Liver (tissue), 9 donors: ENCODE data around the gene PTPRC. TPM values are rescaled to one million over a fixed set of nuclear protein-coding genes. Genes with fewer than 3 reads are reported as not detected.

ENCODE experiments used
- DNase-seq: peaks from one replicate; pipeline ENCODE4 v3.0.0-alpha.2; 2017; ENCODE audit warnings: low spot score
- H3K27ac ChIP-seq, 2 donors: one replicate each; pipeline ENCODE4 v1.7.0; 2013; ENCODE audit warnings: inconsistent platforms in 2 of 2, low read length in 2 of 2, control low read depth in 1 of 2, low read depth in 1 of 2, mild to moderate bottlenecking in 1 of 2
- H3K27me3 ChIP-seq, 4 donors: one replicate each; pipeline versions ENCODE4 v1.6.1 to v1.7.0; 2013; ENCODE audit warnings: low read length in 3 of 4, inconsistent platforms in 1 of 4, mild to moderate bottlenecking in 1 of 4, moderate library complexity in 1 of 4; ENCODE audit not compliant: control insufficient read depth in 4 of 4, insufficient read depth in 4 of 4
- H3K36me3 ChIP-seq, 4 donors: one replicate each; pipeline versions ENCODE4 v1.6.1 to v1.7.0; 2013; ENCODE audit warnings: low read length in 3 of 4, mild to moderate bottlenecking in 3 of 4, low read depth in 1 of 4, moderate library complexity in 1 of 4; ENCODE audit not compliant: control insufficient read depth in 4 of 4, insufficient read depth in 3 of 4
- H3K4me1 ChIP-seq, 4 donors: one replicate each; pipeline versions ENCODE4 v1.6.1 to v1.7.0; 2013; ENCODE audit warnings: low read length in 3 of 4, mild to moderate bottlenecking in 3 of 4, moderate library complexity in 1 of 4; ENCODE audit not compliant: control insufficient read depth in 4 of 4, insufficient read depth in 4 of 4
- H3K4me3 ChIP-seq, 3 donors: one replicate each; pipeline versions ENCODE4 v1.6.1 to v1.7.0; 2013; ENCODE audit warnings: low read length in 3 of 3, control low read depth in 1 of 3, low read depth in 1 of 3, mild to moderate bottlenecking in 1 of 3
- H3K9ac ChIP-seq, 2 donors: one replicate each; pipeline ENCODE4 v1.7.0; 2013; ENCODE audit warnings: low read length in 2 of 2, mild to moderate bottlenecking in 2 of 2, moderate library complexity in 2 of 2, control low read depth in 1 of 2, low read depth in 1 of 2
- H3K9me3 ChIP-seq, 4 donors: one replicate each; pipeline versions ENCODE4 v1.6.1 to v1.7.0; 2013; ENCODE audit warnings: low read length in 3 of 4; ENCODE audit not compliant: control insufficient read depth in 4 of 4
- ATF3 ChIP-seq: IDR thresholded peaks from 2 replicates; pipeline ENCODE4 v1.6.1; 2016; ENCODE audit warnings: antibody characterized with exemption
- CTCF ChIP-seq: fragments of 150-350 bp; IDR thresholded peaks from 2 replicates; pipeline ENCODE4 v1.5.1; 2017; ENCODE audit warnings: improper control_type of control experiment, low read depth, low read length; ENCODE audit not compliant: missing input control
- EGR1 ChIP-seq, 2 donors: IDR thresholded peaks; 2 replicates each; pipeline ENCODE4 v1.6.1; 2016 to 2018; ENCODE audit warnings: antibody characterized with exemption in 2 of 2, low read depth in 2 of 2
- FOXA1 ChIP-seq: IDR thresholded peaks from 2 replicates; pipeline ENCODE4 v1.6.1; 2016; ENCODE audit warnings: antibody characterized with exemption
- FOXA2 ChIP-seq: IDR thresholded peaks from 2 replicates; pipeline ENCODE4 v1.6.1; 2016; ENCODE audit warnings: antibody characterized with exemption
- GABPA ChIP-seq, 2 donors: IDR thresholded peaks in 1 of 2; conservative IDR thresholded peaks in 1 of 2; 2 replicates each; pipeline ENCODE4 v1.6.1; 2016; ENCODE audit warnings: antibody characterized with exemption in 2 of 2, mild to moderate bottlenecking in 1 of 2, moderate library complexity in 1 of 2
- HNF4A ChIP-seq, 2 donors: conservative IDR thresholded peaks; 2 replicates each; pipeline ENCODE4 v1.6.1; 2016; ENCODE audit warnings: antibody characterized with exemption in 2 of 2, mild to moderate bottlenecking in 2 of 2
- HNF4G ChIP-seq: IDR thresholded peaks from 2 replicates; pipeline ENCODE4 v1.6.1; 2016; ENCODE audit warnings: antibody characterized with exemption
- JUND ChIP-seq, 2 donors: IDR thresholded peaks; 2 replicates each; pipeline ENCODE4 v1.6.1; 2016; ENCODE audit warnings: antibody characterized with exemption in 2 of 2
- NR2F2 ChIP-seq: IDR thresholded peaks from 2 replicates; pipeline ENCODE4 v1.6.1; 2016; ENCODE audit warnings: antibody characterized with exemption
- RAD21 ChIP-seq, 2 donors: IDR thresholded peaks; 2 replicates each; pipeline ENCODE4 v1.6.1; 2016; ENCODE audit warnings: antibody characterized with exemption in 2 of 2, mild to moderate bottlenecking in 2 of 2
- REST ChIP-seq: IDR thresholded peaks from 2 replicates; pipeline ENCODE4 v1.6.1; 2016; ENCODE audit warnings: antibody characterized with exemption, mild to moderate bottlenecking
- RXRA ChIP-seq, 2 donors: IDR thresholded peaks; 2 replicates each; pipeline ENCODE4 v1.6.1; 2017 to 2018; ENCODE audit warnings: antibody characterized with exemption in 2 of 2, mild to moderate bottlenecking in 1 of 2
- TAF1 ChIP-seq: conservative IDR thresholded peaks from 2 replicates; pipeline ENCODE4 v1.6.1; 2016; ENCODE audit warnings: antibody characterized with exemption, mild to moderate bottlenecking
- YY1 ChIP-seq: IDR thresholded peaks from 2 replicates; pipeline ENCODE4 v1.6.1; 2016; ENCODE audit warnings: antibody characterized with exemption, mild to moderate bottlenecking
- ZBTB33 ChIP-seq: IDR thresholded peaks from 2 replicates; pipeline ENCODE4 v1.6.1; 2016; ENCODE audit warnings: antibody characterized with exemption
- WGBS: extraction: QIAGEN DNeasy Blood & Tissue Kit; methylation state at CpG from one replicate; pipeline ENCODE4 v1.1.7; 2013; 5-methylcytosine and 5-hydroxymethylcytosine counted together
- polyA plus RNA-seq, 2 donors: library from polyadenylated mRNA; stranded (reverse) in 1 of 2; unstranded in 1 of 2; fragments of 200-250 nt in 1 of 2; fragments of >200 nt in 1 of 2; fragmentation: Nextera tagmentation in 1 of 2; extraction: Ambion mirVana in 1 of 2; gene quantifications; one replicate each; pipeline versions ENCODE4 v1.2.1 to v1.2.3, GENCODE V29; 2013 to 2015
- total RNA-seq, 2 donors: library from RNA; depleted of rRNA; stranded (reverse); fragments of >200 nt; gene quantifications; one replicate each; pipeline ENCODE4 v1.2.3, GENCODE V29; 2014
- donor health status: healthy.
- donor health status: healthy.
- donor health status: healthy.
- donor health status: healthy.
- donor health status: healthy.

PTPRC gene
- total and polyA plus RNA-seq, 4 donors, result 5.8 to 34.1 (median 16.2) TPM

- Histone ChIP-seq H3K36me3 (no peaks in the 10 kb centered on the region), H3K4me1 (peaks cover 0 to 6% (median 0%) of the 10 kb centered on the region in 4 donors), H3K9me3 (no peaks in the 10 kb centered on the region), H3K9ac (no peak overlapping the region), H3K27me3 (peaks cover 0 to 4% (median 0%) of the 10 kb centered on the region in 4 donors), H3K27ac (no peak overlapping the region), H3K4me3 (no peak overlapping the region)
- DNase-seq, result no peak
- no peak for TF ChIP-seq JUND (IDR thresholded peaks at IDR 0.05)
- no peak for TF ChIP-seq HNF4A (conservative IDR thresholded peaks at IDR 0.05)
- no peak for TF ChIP-seq NR2F2
- no peak for TF ChIP-seq RXRA (IDR thresholded peaks at IDR 0.05)
- no peak for TF ChIP-seq GABPA (IDR thresholded peaks at IDR 0.05 in 1 of 2, conservative IDR thresholded peaks at IDR 0.05 in 1 of 2)
- no peak for TF ChIP-seq FOXA2
- no peak for TF ChIP-seq HNF4G
- no peak for TF ChIP-seq YY1
- TF ChIP-seq RAD21 (IDR thresholded peaks at IDR 0.05), result no peak
- TF ChIP-seq TAF1, result no peak
- no peak for TF ChIP-seq ATF3
- TF ChIP-seq CTCF, result no peak
- no peak for TF ChIP-seq ZBTB33
- TF ChIP-seq EGR1 (IDR thresholded peaks at IDR 0.05; ENCODE audit: low read depth in 2 of 2), result no peak
- no peak for TF ChIP-seq REST
- TF ChIP-seq FOXA1, result no peak
- WGBS, result 86% methylated on average over 4 of the region's 4 CpGs
These were observed 63.1 kb downstream of the PTPRC start for GRCh38 chr1:198701766-198702539.
